Stimulated activated naive CD8-positive, alpha-beta T cell treated with anti-CD3 and anti-CD28 coated beads, Interleukin-15, Interleukin-2, amounts not matched to agents 100 ng/mL and 50 ng/mL, for 24 hours (primary cell): ENCODE results near the gene ITGA1.

Experiments
- H3K27ac Mint-ChIP-seq: one replicate; pipeline ENCODE4 v1.8.0; 2021; ENCODE audit warnings: mild to moderate bottlenecking, mixed read lengths
- H3K27me3 Mint-ChIP-seq: one replicate; pipeline ENCODE4 v1.8.0; 2021; ENCODE audit warnings: mixed read lengths
- H3K36me3 Mint-ChIP-seq: one replicate; pipeline ENCODE4 v1.8.0; 2021; ENCODE audit warnings: low read depth, mixed read lengths
- H3K4me1 Mint-ChIP-seq: one replicate; pipeline ENCODE4 v1.8.0; 2021; ENCODE audit warnings: low read depth, mixed read lengths
- H3K4me3 Mint-ChIP-seq: one replicate; pipeline ENCODE4 v1.8.0; 2021; ENCODE audit warnings: mild to moderate bottlenecking, mixed read lengths
- H3K9me3 Mint-ChIP-seq: one replicate; pipeline ENCODE4 v1.8.0; 2021; ENCODE audit warnings: mixed read lengths

Gene ITGA1

DNA sequence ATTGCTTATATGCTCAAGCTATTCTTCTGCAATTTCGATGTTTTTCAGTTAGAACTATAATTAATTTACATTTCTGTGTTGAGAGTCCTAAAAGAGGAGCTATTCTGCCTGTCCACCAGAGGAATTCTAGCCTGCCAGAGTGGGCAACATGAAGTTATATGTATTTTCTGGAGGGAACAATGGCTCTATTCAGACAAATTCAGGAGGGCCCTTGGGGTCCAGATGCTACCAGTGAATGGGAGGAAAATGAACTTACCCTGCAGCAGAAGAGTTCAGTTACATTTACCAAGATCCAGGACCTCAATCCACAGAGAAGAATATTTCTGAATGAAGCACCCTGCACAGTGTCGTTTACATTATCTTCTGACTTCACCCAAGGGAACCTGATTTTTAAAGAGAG is 80.7 kb downstream of the ITGA1 start:
- Mint-ChIP-seq H3K27me3 (no peaks in the 10 kb centered on the region), H3K4me3 (no peak overlapping the region), H3K9me3 (no peaks in the 10 kb centered on the region), H3K36me3 (no peaks in the 10 kb centered on the region), H3K4me1 (no peaks in the 10 kb centered on the region), H3K27ac (no peak overlapping the region)

DNA sequence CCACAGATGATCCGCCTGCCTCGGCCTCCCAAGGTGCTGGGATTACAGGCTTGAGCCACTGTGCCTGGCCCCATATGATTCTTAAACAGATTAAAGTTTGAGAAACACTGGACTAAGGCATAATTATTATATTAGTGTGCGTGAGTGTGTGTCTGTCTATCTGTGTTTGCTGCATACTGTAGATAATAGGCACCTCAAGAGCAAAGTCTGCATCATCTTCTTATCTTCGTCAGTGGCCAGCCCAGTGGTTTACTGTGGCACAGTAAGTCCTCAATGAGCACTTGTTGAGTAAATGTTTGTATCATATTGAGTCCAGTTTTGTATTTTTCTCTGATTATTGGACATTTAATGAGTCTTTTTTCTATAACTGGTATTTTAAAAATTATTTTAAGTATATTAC is 81.7 kb downstream of the ITGA1 start:
- Mint-ChIP-seq H3K4me1 (no peaks in the 10 kb centered on the region), H3K27ac (no peak overlapping the region), H3K27me3 (no peaks in the 10 kb centered on the region), H3K4me3 (no peak overlapping the region), H3K36me3 (no peaks in the 10 kb centered on the region), H3K9me3 (no peaks in the 10 kb centered on the region)

DNA sequence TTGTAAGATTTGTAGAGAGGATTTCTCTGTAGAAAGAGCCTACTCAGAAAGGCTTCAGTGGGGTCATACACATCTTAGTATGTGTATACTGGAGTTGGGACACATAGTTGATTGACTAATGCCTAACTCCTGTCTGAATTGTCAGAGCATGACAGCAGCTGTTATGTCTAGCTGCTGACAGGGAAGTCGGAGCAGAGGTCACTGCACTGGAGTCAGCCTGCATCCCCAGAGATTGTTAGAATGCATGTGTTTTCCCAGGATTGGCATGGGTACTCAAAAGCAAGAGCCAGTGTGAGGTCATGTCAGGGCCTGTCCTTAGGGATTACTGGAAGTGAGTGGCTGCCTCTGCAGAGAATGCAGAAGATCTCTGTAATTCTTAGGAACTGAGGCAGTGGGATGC is 82.7 kb downstream of the ITGA1 start:
- Mint-ChIP-seq H3K9me3 (no peaks in the 10 kb centered on the region), H3K27ac (no peak overlapping the region), H3K4me1 (no peaks in the 10 kb centered on the region), H3K4me3 (no peak overlapping the region), H3K27me3 (no peaks in the 10 kb centered on the region), H3K36me3 (no peaks in the 10 kb centered on the region)

DNA sequence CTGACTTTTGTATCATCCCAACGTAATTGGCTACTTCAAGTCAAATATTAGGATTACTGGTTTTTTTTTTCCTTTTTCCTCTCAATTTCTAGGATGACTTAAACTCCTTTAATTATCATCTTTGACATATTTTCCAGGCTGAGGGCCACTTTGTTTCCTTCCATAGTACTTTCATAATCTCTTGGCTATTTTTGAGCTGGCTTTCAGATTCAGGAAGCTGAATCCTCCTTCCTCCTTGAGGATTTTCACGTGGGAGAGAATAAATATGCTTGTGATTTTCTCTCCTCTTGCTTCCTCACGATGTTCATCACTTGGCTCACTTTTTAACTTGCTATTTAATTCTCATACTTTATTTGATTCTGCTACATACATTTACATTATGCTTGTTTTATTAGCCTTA is 88.1 kb downstream of the ITGA1 start:
- H3K36me3 Mint-ChIP-seq, result no peaks in the 10 kb centered on the region
- H3K27me3 Mint-ChIP-seq, result no peaks in the 10 kb centered on the region
- H3K9me3 Mint-ChIP-seq, result no peaks in the 10 kb centered on the region
- H3K4me3 Mint-ChIP-seq, result no peak overlapping the region
- no peaks in the 10 kb centered on the region for H3K4me1 Mint-ChIP-seq
- H3K27ac Mint-ChIP-seq, result no peak overlapping the region

DNA sequence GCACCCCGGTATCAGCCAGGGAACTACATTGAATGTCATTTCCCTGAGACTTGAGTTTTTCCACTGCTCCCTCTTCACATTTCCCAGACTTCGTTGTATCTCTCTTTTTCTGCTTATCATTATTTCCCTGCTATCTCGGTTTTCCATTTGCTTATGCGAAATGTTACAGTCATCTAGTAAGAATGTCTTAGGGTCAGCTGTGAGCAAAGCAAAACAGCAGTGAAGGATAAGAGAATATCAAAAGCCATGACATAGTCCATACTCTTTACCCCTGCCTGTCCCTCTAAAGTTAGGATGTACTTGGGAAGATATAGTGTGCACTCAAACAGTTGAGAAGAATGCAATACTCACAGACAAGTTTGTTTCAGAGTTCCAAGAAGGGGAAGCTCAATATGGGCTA is 88.7 kb downstream of the ITGA1 start:
- Mint-ChIP-seq H3K4me1 (no peaks in the 10 kb centered on the region), H3K4me3 (no peak overlapping the region), H3K27ac (no peak overlapping the region), H3K9me3 (no peaks in the 10 kb centered on the region), H3K36me3 (no peaks in the 10 kb centered on the region), H3K27me3 (no peaks in the 10 kb centered on the region)

DNA sequence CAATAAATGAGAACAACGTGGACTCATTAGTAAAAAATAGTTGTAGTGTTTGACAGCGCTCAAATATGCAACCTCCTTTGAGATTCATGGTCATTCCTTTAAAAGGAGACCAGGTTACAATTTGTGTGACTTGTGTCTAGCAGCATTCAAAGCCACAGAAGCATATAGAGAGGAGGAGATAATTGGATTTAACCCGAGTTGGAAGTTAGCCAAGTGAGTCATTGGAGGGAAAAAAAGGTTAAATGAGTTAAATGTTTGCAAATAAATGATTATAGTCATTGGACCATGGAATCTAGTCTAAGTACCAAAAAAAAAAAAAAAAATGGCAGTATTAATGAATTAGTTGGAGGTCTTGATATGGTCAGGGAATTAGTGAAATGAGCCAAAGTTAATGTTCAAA is 90.9 kb downstream of the ITGA1 start:
- H3K4me1 Mint-ChIP-seq, result no peaks in the 10 kb centered on the region

DNA sequence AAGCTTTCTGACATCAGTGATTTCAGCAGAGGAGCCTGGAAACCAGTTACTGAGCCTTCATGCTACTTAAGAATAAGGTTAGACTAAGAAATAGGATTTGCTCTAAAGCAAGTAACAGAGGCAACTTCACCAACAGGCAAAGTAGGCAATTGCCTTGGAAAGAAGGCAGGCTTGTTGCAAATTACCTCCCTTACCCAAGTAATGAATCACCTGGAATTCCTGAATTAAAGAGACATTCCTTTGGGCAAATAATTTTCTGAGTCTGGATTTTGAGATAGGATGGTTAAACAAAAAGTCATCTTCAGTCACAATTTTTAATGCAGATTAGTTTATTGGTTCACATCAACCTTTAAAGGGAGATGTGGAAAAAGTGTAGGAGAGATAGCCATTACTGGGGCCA is 92.8 kb downstream of the ITGA1 start:
- Mint-ChIP-seq H3K36me3 (peaks cover 5% of the 10 kb centered on the region), H3K27me3 (no peaks in the 10 kb centered on the region)

More for the DNA sequence above, 90.9 kb downstream of the ITGA1 start:
- Mint-ChIP-seq H3K4me3 (no peak overlapping the region), H3K9me3 (no peaks in the 10 kb centered on the region), H3K27me3 (no peaks in the 10 kb centered on the region), H3K36me3 (peaks cover 5% of the 10 kb centered on the region), H3K27ac (no peak overlapping the region)

DNA sequence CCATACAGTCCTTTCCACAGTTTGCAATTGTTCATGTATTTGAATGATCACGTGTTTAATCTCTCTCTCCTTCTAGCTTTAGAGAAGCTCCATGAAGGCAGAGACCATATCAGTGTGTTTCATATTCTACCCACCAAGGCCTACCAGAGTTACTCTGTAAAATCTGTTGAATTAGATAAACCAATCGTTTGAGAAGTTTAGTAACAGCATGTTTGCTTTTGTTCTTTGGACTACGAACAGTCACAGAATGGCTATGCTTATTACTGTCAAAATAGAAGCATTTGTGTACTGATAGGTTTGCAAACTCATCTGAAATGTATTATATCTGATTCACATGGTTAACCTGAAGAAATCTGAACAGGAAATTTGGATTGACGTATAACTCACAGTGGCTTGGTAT is 93.8 kb downstream of the ITGA1 start:
- Mint-ChIP-seq H3K4me3 (no peak overlapping the region), H3K27me3 (no peaks in the 10 kb centered on the region), H3K9me3 (no peaks in the 10 kb centered on the region), H3K36me3 (peaks cover 5% of the 10 kb centered on the region), H3K27ac (no peak overlapping the region), H3K4me1 (no peaks in the 10 kb centered on the region)

More for the DNA sequence above, 92.8 kb downstream of the ITGA1 start:
- Mint-ChIP-seq H3K27ac (no peak overlapping the region), H3K9me3 (no peaks in the 10 kb centered on the region), H3K4me3 (no peak overlapping the region), H3K4me1 (no peaks in the 10 kb centered on the region)

DNA sequence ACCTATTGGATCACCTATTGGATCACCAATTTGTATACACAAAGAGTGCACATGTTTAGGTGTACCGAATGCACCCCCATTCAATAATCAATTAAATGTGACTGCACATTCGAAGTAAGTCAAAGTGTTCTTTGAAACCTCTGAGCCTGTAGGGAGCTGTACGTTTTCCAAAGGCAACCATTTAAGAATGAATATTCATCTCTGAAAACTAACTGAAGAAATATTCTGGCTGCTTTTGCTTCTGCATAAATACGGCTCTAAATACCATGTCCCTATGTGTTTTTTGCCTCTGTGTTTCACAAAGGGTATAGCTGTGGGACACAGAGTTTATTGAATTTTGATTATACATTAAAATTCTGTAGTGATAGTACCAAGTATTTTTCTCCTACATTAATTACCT is 95.4 kb downstream of the ITGA1 start:
- Mint-ChIP-seq H3K36me3 (peaks cover 10% of the 10 kb centered on the region), H3K4me1 (no peaks in the 10 kb centered on the region), H3K27me3 (no peaks in the 10 kb centered on the region), H3K4me3 (no peak overlapping the region), H3K27ac (no peak overlapping the region), H3K9me3 (no peaks in the 10 kb centered on the region)

DNA sequence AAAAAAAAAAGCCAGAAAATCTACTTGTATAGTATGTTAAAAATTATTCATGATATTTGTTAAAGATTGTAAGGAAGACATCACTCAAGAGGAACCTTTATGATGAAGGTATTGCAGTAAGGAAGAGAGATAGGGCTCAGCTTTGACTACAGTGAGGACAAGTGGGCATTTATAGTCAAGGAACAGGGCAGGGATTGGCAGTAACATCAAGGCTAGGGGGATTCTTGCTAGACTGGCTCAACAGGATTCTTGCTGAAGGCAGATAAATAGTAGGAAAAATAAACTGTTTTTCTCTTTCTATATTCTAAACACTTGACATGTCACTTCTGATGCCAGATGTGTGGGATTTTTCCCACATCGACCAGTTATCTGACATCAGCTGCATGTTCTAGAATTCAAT is 96.7 kb downstream of the ITGA1 start:
- H3K27me3 Mint-ChIP-seq, result no peaks in the 10 kb centered on the region
- no peaks in the 10 kb centered on the region for H3K4me1 Mint-ChIP-seq
- no peak overlapping the region for H3K27ac Mint-ChIP-seq
- no peak overlapping the region for H3K4me3 Mint-ChIP-seq
- H3K36me3 Mint-ChIP-seq, result peaks cover 11% of the 10 kb centered on the region
- H3K9me3 Mint-ChIP-seq, result no peaks in the 10 kb centered on the region

DNA sequence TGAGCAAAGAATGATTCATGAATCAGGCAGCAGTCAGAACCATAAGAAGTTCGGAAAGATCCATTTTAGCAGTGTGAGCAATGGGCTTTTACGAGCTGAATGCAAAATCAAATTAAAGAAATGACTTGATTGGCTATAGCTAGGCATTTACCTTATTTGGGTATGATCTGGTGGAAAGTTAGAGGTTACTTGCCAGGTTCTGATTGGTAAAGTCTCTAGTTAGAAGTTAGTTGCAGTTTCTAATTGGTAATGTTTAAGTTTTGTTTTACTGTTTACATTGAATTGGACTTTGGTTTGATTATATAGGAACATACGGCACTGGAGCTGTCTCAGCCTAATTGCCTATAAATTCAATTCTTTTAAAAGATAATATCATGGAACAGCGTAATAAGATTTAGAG is 97.9 kb downstream of the ITGA1 start:
- H3K27ac Mint-ChIP-seq, result no peak overlapping the region
- peaks cover 11% of the 10 kb centered on the region for H3K36me3 Mint-ChIP-seq

DNA sequence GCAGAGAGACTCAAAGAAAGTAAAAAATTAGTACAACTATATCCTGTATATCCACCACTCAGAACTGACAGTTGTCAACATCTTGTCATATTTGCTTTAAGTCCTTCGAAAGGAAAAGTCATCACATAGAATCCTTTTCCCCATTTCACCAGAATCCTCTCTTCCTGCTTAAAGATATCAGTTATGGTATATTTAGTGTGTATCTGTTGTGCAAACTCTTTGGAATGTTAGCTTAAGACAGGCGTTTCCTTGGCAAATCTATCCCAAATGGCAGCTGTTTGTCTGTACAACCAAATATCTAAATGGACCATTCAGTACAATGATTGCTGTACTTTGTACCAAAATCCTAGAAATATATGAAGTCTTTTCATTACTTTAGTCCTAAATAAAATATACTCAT is 98.5 kb downstream of the ITGA1 start:
- H3K4me3 Mint-ChIP-seq, result no peak overlapping the region
- no peaks in the 10 kb centered on the region for H3K9me3 Mint-ChIP-seq
- no peaks in the 10 kb centered on the region for H3K4me1 Mint-ChIP-seq
- no peak overlapping the region for H3K27ac Mint-ChIP-seq
- no peaks in the 10 kb centered on the region for H3K27me3 Mint-ChIP-seq
- H3K36me3 Mint-ChIP-seq, result peaks cover 11% of the 10 kb centered on the region

More for the DNA sequence above, 97.9 kb downstream of the ITGA1 start:
- Mint-ChIP-seq H3K27me3 (no peaks in the 10 kb centered on the region), H3K4me1 (no peaks in the 10 kb centered on the region), H3K9me3 (no peaks in the 10 kb centered on the region), H3K4me3 (no peak overlapping the region)

DNA sequence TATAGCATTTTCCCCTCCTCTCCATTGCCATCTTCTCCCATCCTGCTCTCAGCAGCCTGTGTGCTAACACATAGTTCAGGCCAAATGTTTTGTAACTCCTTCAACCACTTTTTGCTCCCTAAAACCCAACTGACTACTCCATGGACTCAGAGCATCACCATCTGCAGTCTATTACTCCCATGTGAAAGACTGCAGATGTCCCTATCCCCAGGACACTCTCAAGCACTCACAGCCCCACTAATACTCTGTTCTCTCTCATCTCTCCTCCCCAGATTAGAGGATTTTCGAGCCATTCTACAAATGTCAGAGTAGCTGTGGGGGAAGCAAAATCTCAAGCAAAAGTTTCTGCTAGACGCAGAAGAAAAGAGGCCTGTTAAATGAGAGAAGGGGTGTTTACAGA is 99.3 kb downstream of the ITGA1 start:
- Mint-ChIP-seq H3K27ac (no peak overlapping the region), H3K9me3 (no peaks in the 10 kb centered on the region)

DNA sequence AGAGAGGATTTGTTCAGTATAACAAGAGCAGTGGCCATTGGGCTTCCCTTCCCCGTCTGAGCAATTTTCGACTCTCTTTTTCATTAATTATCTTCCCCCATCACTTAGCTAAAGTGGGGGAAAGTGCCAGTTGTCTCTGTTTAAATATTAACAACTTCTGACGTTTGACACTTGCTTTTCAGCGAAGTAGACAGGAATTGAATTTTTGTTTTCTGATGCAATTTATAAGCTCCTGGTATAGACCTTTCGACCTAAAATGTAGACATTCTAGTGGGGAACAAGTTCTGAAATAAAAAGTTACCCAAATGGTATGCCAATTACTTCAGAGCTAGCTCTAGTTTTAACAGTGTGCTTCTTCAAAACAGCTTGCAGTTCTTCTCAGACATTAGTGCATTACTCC is 100.6 kb downstream of the ITGA1 start:
- Mint-ChIP-seq H3K4me1 (no peaks in the 10 kb centered on the region), H3K9me3 (no peaks in the 10 kb centered on the region)

More for the DNA sequence above, 99.3 kb downstream of the ITGA1 start:
- Mint-ChIP-seq H3K4me3 (no peak overlapping the region), H3K36me3 (peaks cover 11% of the 10 kb centered on the region), H3K4me1 (no peaks in the 10 kb centered on the region), H3K27me3 (no peaks in the 10 kb centered on the region)

DNA sequence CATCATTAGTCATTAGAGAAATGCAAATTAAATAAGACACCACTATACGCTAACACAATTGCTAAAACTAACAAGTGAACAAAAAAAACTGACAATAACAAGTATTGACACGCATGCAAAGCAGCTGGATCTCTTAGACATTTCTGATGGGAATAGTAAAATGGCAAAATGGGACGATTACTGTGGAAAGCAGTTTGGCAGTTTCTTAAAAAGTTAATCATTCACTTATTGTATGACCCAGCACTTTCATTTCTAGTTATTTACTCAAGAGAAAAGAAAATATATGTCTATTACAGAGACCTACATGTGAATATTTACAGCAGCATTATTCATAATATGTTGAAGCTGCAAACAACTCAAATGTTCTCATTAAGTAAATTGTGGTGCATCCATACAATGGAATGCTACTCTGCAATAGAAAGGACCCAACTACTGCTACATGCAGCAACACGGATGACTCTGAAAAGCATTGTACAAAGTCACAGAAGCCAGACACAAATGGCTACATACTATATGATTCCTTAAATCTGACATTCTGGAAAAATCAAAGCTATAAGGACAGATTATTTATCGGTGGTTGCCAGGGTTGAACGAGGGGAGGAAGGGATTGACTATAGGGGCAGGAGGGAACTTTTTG is 104.6 kb downstream of the ITGA1 start:
- peaks cover 6% of the 10 kb centered on the region for H3K36me3 Mint-ChIP-seq
- H3K4me1 Mint-ChIP-seq, result no peaks in the 10 kb centered on the region
- no peak overlapping the region for H3K27ac Mint-ChIP-seq
- H3K4me3 Mint-ChIP-seq, result no peak overlapping the region
- no peaks in the 10 kb centered on the region for H3K27me3 Mint-ChIP-seq
- H3K9me3 Mint-ChIP-seq, result no peaks in the 10 kb centered on the region

More for the DNA sequence above, 100.6 kb downstream of the ITGA1 start:
- H3K27me3 Mint-ChIP-seq, result no peaks in the 10 kb centered on the region
- H3K4me3 Mint-ChIP-seq, result no peak overlapping the region
- H3K36me3 Mint-ChIP-seq, result peaks cover 6% of the 10 kb centered on the region
- H3K27ac Mint-ChIP-seq, result no peak overlapping the region

DNA sequence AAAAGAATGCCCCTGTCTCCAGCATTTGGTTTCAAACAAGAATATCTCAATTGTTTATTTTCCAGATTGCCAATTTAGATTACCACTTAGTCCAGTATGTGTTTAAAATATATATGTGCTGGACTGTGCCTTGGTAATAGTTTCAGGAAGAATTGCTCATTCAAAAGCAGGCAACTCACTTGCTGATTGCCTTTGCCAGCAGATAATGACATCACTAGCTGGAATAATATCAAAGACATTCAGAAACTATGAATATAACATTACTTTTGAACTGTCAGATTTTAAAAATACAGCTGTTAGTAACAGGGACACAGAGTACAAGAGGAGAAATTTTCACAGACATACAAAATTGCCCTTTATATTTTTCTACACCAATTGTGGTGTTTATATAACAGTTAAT is 105.4 kb downstream of the ITGA1 start:
- Mint-ChIP-seq H3K4me1 (no peaks in the 10 kb centered on the region), H3K36me3 (peaks cover under 1% of the 10 kb centered on the region), H3K9me3 (no peaks in the 10 kb centered on the region), H3K27me3 (no peaks in the 10 kb centered on the region), H3K4me3 (no peak overlapping the region), H3K27ac (no peak overlapping the region)
